GM19238 (cell line): Measurements from ENCODE around the gene NPPA.
A peak's percentile ranks its signal among the peaks of the same experiment; 100 is the strongest.

Source experiments
- DNase-seq: peaks from one replicate; pipeline ENCODE4 v3.0.0; 2011; ENCODE audit warnings: low spot score; ENCODE audit not compliant: insufficient read length

The NPPA gene

DNA sequence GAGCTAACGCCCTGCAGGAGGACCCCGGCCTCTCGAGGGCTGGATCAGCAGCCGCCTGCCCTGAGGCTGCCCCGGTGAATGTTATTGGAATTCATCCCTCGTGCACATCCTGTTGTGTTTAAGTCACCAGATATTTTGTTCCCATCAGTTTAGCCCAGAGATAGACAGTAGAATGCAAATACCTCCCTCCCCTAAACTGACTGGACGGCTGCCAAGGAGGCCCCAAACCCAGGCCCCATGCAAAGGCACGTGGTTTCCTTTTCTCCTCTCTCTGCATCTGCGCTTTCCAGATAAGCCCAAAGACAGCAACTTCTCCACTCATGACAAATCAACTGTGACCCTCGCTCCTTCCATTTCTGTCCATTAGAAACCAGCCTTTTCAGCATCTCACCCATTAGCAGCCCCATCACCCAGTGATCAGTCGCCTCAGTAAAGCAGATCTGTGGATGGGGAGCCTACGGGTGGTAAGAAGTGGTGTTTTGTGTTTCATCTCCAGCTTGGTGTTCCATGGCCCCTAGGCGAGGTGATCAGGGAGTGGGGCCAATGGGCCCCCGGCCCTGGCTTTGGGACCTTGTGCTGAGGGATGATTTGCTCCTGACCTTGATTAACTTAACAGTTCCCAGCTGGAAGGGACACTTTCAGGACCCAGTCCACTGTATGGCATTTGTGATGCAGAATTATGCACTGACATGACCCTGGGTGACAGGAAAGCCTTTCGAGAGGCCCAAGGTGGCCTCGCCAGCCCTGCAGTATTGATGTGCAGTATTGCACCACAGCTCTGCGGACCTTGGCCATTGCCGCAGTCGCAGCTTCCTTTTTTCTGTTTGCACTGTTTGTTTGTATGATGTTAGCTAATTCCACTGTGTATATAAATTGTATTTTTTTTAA is 5.2 kb downstream of the NPPA start:
- DNase-seq: peak; percentile 52

DNA sequence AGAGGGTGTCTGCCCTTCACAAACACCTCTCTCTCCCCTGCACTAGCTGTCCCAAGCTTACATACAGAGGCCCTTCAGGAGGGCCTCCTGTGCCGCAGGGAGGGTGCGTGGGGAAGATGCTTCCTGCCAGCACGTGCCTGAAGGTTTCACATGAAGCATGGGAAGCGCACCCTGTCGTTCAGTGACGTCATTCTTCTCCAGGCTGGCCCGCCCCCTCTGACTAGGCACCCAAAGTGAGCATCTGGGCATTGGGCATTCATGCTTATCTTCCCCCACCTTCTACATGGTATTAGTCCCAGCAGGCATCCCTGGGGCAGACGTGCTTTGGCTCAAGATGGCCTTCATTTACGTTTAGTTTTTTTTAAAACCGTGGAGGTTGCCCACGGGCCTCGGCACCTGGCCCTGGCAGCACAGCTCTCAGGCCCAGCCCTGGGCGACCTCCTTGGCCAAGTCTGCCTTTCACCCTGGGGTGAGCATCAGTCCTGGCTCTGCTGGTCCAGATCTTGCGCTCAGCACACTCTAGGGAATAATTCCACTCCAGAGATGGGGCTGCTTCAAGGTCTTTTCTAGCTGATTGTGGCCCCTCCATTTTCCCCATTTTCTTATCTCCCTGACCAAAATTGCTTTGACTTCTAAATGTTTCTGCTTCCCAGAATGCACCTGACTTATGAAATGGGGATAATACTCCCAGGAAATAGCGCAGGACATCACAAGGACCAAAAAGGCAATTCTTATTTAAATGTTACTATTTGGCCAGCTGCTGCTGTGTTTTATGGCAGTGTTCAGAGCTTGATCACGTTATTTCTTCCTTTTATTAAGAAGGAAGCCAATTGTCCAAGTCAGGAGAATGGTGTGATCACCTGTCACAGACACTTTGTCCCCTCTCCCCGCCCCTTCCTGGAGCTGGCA is 6.1 kb downstream of the NPPA start:
- no peak for DNase-seq

DNA sequence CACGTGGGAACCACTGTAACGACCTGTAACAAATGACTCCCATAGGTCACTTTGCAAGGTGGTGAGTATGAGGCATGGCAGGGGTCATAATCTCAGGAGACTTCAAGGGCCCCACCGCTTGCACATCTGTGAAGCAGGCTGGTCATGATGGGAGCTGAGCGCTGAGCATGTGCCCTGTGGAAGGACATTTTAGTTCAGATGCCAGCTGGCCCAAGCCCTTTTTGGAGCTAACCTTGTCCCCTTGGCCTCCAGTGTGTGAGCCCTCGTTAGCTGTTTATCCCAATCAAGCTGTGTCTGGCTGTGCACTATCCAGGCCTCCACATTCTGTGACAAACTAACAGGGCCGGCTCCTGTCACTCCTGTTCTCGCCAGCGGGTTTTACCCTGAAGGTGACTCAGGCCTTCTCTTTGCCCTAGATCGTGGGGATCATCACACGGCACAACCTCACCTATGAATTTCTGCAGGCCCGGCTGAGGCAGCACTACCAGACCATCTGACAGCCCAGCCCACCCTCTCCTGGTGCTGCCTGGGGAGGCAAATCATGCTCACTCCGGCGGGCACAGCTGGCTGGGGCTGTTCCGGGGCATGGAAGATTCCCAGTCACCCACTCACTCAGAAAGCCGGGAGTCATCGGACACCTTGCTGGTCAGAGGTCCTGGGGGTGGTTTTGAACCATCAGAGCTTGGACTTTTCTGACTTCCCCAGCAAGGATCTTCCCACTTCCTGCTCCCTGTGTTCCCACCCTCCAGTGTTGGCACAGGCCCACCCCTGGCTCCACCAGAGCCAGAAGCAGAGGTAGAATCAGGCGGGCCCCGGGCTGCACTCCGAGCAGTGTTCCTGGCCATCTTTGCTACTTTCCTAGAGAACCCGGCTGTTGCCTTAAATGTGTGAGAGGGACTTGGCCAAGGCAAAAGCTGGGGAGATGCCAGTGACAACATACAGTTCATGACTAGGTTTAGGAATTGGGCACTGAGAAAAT is 7.6 kb downstream of the NPPA start:
- DNase-seq: no peak

DNA sequence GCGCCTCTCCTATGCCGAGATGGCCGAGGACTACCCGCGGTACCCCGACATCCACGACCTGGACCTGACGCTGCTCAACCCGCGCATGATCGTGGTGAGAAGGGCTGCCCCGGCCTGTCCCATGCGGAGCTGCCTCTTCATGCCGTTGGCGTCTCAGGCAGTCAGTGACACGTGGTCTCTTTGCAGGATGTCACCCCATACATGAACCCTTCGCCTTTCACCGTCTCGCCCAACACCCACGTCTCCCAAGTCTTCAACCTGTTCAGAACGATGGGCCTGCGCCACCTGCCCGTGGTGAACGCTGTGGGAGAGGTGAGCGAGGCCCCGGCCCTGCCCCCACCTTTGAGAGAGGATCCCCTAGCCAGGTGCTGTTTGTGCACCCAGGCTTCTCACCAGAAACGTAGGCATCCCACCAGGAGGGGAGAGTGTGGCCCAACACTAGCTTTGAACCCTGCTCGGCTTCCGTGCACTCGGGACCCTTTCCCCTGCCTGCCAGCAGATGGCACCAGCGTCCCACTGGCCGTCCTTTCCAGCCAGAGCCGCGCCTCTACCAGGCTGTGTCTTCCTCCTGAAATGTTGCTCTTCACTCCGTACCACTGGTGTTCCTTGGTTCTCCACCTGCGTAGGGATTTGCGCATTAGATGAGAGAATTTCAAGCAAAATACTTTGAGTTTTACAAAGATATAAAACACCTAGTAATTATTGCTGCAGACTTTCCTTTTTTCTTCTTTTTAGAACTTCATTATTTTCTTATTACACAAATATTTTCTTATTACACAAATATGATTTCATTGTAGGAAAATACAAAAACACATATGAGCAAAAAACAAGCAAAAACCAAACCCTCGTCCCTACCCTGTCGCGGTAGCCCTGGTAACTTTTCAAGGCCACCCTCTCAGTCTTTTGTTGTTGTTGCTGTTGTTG is 9.0 kb downstream of the NPPA start:
- peak; percentile 85 for DNase-seq

DNA sequence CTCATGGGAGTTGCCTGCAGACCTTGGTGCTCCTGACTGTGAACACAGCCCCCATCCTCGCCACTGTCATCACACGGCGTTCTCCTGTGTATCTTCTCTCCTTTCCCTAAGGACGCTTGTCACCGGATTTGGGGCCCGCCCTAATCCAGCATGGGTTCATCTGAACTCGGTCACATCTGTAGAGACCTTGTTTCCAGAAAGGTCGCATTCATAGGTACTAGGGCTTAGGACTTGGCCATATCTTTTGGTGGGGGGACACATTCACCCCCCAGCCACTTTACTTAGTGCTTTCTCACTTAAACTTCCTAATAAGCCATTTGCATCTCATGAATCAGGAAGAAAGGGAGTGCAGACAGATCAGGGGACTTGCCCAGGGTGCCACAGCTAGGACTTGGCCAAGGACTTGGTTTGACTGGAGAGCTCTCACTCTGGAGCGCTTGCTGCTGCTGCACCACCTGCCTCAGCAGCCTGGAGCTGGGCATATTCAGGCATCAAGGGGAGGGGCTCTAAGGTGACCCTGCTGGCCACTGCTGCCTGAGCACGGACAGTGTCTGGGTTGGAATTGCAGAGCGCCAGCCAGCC is 9.7 kb downstream of the NPPA start:
- DNase-seq: no peak

DNA sequence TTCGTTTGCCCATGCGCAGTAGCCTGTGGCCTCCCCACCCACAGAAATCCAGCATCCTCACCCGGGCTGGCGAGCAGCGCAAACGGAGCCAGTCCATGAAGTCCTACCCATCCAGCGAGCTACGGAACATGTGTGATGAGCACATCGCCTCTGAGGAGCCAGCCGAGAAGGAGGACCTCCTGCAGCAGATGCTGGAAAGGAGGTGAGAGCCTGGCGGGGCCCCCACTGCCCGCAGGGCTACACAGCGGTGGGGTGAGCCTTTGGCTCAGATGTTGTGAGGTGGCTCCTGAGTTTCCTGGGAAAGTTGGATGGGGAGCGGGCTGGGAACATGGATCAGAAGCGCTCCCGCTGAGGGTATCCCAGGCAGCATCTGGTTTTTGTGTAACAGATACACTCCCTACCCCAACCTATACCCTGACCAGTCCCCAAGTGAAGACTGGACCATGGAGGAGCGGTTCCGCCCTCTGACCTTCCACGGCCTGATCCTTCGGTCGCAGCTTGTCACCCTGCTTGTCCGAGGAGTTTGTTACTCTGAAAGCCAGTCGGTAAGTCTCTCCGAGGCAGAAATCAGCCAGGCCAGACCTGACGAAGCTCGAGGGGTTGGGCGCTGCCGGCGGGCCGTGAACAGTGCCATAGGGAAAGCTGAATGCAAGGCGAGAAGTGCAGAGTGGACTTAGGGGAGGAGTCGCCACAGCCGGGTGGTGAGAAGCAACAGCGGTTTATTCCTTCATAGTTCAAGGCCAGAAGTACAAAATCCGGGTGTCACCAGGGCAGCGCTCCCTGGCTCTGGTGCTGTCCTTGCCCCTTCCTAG is 10.4 kb downstream of the NPPA start:
- DNase-seq: no peak

DNA sequence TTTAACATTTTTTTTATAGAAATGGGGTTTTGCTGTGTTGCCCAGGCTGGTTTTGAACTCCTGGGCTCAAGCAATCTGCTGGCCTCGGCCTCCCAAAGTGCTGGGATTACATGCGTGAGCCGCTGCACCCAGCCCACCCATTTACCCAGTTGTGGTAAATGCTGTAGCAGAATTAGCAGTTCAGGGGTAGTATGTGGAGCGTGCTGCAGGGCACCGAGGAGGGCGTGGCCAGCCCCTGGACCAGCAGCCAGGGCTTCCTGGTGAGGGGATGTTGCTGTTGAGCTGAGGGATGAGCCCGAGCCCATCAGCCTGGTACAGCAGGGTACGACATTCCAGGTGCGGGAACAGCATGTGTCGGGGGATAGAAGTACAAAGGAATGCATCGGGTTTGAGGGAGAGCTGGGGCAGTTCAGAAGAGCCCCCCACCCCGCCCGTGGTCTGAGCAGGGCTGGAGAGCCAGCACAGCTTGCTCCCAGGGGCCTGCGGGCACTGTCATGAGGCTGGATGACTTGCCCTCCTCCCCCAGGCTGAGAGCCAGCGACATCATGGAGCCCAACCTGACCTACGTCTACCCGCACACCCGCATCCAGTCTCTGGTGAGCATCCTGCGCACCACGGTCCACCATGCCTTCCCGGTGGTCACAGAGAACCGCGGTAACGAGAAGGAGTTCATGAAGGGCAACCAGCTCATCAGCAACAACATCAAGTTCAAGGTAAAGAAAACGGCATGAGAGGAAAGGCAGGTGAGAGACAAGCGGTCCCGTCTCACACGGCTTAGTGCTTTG is 11.9 kb downstream of the NPPA start:
- no peak for DNase-seq

DNA sequence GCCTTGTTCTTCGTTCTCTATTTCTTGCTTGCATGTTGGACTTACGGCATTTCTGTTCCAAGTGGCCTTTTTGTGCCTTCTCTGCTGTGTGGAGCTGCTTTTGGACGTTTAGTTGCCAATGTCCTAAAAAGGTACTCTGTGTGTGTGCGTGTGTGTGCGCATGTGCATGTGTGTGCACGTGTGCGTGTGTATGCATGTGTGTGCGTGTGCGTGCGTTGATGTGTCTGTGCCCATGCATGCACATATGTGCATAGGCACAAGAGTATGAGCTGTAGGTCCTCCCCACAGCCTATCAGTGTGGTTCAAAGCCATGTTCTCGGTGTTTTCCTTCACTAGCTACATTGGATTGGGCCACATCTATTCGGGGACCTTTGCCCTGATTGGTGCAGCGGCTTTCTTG is 13.7 kb downstream of the NPPA start:
- DNase-seq: no peak

DNA sequence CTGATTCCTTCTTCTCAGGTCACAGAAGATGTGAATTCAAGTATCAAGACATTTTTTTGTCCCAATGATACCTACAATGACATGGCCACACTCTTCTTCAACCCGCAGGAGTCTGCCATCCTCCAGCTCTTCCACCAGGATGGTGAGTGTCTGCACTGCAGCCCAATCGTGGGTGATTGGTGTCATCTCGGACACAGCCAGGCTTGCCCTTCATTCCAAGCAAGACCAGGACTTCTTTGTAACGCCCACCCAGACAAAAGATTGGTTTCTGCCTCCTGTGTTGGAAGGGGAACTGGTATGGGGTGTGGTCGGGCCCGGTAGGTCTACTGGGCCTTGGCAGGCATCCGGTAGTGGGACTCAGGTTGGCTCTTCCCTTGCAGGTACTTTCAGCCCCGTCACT is 14.1 kb downstream of the NPPA start:
- DNase-seq: no peak

DNA sequence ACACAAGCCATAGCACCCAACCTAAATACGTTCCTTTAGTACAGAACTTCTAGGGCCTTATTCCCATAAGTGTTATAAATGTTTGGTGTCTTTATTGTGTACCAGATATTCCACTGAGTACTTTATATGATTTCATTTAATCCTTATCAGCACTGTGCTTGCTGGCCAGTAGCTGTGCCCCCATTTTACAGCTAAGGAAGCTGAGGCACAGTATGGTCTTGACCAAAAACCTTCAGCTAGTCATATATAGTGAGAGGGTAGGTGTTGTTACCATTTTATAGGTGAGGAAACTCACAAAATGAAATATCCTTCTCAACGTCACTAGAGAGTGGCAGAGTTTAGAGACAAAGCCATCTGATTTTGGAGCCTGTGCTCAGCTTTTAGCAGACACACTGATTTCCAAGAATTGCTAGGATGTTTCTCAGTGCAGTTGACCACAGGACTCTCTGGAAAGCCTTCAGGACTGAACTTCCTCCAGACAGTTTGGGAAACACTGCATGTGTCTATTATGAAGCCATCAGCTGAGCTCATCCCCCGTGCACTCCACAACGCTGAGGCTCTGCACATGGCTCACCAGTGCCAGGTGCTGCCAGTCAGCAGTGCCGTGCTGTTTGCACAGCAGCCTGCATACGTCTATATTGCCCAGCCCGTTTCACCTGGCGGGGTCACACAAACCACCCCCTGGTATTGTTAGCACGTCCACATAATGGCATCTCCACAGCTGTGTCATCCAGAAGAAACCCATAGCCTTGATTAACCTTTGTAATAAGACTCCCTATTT is 15.4 kb downstream of the NPPA start:
- DNase-seq: no peak

DNA sequence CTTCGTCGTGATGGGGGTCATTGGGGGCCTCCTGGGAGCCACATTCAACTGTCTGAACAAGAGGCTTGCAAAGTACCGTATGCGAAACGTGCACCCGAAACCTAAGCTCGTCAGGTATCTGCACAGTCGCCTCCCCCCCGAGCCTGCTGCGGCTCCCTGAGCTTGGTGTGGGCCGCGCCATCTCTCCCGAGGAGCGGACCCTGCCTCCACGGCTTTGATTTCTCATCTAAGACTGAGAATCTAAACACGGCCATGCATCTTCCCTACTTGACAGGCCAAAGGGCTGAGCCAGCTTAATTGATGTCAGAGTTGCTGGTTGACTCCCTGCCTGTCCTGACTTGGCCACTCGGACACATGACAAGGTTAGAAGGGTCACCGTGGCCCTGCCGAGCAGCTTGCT is 19.1 kb downstream of the NPPA start:
- DNase-seq: no peak

DNA sequence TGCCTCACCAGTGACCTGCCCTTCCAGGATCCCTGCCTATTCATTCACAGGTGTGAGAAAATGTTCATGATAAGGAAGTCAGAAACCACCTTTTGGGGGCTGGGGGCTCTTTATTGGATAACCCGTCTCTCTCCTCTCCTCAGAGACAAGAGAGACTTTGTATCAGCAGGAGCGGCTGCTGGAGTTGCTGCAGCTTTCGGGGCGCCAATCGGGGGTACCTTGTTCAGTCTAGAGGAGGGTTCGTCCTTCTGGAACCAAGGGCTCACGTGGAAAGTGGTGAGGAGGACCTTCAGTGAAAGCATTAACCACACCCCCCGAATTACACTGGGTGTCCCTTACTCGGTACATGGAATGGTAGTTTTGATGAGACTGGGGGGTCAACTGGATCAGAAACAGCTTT is 20.6 kb downstream of the NPPA start:
- no peak for DNase-seq

DNA sequence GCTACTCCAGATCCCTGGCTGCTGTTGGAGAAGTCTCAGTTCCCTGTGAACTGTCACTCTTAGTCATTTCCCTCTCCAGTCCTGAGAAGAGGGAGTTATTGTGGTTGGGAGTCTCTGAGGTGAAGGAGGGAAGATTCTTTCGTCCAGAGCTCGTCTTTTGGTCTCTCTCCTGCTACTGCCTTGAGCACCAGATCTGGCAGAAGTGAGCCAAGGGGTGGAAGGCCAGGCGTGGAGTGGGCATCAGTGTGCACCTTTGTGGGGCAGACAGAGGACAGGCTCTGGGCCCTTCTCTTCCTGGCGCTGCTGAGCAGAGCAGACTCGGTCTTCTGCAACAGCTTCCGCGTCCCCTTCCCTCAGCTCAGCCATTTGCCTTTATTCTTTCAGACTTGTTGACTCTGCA is 22.5 kb downstream of the NPPA start:
- DNase-seq: no peak

DNA sequence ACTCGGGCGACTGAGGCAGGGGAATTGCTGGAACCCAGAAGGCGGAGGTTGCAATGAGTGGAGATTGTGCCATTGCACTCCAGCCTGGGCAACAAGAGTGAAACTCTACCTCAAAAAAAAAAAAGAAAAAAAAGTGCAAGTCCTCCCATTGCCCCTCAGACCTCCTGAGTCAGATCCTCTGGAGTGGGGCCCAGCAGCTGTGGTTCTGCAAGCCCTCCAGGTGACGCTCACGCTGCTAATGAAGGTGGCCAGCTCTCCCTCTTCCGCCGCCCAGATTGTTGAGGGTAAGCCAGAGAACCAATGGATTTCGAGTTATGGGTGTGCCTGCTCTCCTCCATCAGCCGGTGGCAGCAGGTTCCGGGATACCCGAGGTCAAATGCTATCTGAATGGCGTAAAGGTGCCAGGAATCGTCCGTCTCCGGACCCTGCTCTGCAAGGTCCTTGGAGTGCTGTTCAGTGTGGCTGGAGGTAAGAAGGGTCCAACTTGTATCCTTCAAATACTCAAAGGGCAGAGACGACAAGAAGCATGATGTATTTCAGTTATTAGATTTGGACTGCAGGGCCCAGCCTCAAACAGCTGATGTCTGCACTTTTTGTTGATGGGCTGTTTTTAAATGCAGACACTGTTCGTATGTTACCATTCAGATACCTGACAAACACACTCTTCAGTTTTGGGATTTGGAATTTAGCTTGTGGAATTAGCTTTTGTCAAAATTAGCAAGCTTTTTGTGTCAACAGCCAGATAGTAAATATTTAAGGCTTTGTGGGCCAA is 24.0 kb downstream of the NPPA start:
- no peak for DNase-seq

DNA sequence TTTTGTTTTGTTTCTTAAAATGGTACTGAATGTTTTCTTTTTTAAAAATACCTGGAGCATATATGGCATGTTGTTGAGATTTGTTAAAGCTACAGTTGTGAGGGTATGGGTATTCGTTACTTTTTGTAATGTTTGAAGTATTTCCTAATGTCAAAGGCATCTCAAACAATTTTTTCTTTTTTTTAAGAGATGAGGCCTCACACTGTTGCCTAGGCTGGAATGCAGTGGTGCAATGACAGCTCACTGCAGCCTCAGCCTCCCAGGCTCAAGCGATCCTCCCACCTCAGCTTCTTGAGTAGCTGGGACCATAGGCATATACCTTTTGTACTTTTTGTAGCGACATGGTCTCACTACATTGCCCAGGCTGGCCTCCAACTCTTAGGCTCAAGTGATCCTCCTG is 25.5 kb downstream of the NPPA start:
- DNase-seq: no peak

DNA sequence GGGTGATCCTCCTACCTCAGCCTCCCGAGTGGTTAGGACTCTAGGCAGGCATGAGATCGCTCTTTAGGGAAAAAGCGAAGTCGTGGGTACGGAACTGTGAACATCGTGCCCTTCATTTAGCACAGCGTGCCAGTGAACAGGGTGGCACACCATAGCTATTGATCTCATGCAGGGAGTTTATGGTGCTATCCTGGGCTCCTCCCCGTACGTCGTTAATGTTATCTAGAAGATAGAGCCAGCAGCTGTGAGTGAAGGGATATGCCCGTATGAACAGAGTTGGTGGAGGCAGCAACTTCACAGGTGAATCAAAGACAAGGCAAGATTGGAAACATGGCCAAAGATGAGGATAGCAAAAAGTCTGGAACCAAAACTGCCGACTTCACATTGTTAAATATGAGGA is 30.4 kb downstream of the NPPA start:
- no peak for DNase-seq

DNA sequence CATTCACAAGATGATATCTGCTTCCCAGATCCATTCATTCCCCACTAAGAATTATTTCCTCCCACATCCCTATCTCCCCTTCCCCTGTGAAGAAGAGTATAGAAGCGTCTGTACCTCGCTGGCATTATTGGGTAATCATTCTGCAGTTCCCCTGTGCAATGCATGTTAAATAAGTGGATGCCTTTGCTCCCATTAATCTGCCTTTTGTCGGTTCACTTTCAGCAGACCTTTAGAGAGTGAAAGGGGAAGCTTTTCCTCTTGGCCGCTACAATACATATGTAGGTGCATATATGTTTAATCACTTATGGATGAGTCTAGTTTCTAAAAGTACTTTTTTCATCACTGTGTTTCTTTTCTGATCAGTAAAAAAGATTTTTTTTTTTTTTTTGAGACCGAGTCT is 34.6 kb downstream of the NPPA start:
- no peak for DNase-seq
